ENCODE data around the gene PDCL2.

GRCh38 chr4:55618546-55619143, 26.6 kb upstream of the PDCL2 start:
- TF ChIP-seq CTCF (IDR thresholded peaks at IDR 0.05) (no peak), POLR2A (IDR thresholded peaks at IDR 0.05) (no peak)
